ENCODE results near the gene FBRSL1.

DNA sequence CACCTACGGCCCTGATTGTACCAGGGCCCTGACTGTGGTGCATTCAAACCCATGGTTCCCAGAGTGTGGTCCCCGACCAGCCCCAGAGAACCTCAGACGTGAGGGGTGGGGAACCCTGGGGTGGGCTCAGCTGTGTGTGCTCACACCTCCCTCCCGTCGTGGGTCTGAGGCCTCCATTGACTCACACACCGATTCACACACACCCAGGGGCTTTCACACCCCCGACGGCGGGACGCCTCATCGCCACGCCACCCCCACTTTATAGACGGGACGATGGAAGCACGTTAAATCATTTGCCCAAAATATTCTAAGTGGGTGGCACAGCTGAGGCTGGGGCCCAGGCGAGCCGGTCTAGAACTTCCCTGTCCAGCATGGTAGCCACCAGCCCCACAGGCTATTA lies 3.4 kb upstream of the FBRSL1 start:
- TF ChIP-seq, protein P1, sequence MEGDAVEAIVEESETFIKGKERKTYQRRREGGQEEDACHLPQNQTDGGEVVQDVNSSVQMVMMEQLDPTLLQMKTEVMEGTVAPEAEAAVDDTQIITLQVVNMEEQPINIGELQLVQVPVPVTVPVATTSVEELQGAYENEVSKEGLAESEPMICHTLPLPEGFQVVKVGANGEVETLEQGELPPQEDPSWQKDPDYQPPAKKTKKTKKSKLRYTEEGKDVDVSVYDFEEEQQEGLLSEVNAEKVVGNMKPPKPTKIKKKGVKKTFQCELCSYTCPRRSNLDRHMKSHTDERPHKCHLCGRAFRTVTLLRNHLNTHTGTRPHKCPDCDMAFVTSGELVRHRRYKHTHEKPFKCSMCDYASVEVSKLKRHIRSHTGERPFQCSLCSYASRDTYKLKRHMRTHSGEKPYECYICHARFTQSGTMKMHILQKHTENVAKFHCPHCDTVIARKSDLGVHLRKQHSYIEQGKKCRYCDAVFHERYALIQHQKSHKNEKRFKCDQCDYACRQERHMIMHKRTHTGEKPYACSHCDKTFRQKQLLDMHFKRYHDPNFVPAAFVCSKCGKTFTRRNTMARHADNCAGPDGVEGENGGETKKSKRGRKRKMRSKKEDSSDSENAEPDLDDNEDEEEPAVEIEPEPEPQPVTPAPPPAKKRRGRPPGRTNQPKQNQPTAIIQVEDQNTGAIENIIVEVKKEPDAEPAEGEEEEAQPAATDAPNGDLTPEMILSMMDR (conservative IDR thresholded peaks at IDR 0.05; ENCODE audit: low read depth, low read length) = no peak
- no peak for TF ChIP-seq EZH2 (IDR thresholded peaks at IDR 0.05; ENCODE audit: borderline replicate concordance, low read depth, low read length, poor library complexity, severe bottlenecking)
